ENCODE measurements around the gene KCNK10.

Gene KCNK10

DNA sequence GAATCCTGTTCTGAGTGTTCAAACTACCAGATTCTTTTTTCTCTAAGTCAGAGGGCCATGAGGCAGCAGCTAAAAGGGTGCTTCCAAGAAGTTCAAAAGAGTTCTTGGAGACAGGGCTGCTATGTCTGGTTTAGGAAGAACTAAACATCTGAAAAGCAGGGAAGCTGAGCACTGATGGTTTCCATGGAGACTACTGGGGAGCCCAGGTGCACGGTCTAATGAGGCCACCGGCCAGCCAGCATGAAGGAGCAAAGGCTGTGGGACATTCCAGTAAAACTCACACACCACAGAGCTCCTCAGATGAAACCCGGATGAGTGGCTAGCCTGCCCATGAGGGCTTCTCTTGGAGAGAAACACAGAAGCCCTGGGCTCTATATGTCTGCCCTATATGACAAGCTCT, 97.3 kb downstream of the KCNK10 start:
- TF ChIP-seq, protein P1, sequence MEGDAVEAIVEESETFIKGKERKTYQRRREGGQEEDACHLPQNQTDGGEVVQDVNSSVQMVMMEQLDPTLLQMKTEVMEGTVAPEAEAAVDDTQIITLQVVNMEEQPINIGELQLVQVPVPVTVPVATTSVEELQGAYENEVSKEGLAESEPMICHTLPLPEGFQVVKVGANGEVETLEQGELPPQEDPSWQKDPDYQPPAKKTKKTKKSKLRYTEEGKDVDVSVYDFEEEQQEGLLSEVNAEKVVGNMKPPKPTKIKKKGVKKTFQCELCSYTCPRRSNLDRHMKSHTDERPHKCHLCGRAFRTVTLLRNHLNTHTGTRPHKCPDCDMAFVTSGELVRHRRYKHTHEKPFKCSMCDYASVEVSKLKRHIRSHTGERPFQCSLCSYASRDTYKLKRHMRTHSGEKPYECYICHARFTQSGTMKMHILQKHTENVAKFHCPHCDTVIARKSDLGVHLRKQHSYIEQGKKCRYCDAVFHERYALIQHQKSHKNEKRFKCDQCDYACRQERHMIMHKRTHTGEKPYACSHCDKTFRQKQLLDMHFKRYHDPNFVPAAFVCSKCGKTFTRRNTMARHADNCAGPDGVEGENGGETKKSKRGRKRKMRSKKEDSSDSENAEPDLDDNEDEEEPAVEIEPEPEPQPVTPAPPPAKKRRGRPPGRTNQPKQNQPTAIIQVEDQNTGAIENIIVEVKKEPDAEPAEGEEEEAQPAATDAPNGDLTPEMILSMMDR (IDR thresholded peaks at IDR 0.05; ENCODE audit: insufficient read depth, low read length, missing control alignments), result no peak
- ChIA-PET CTCF (no interaction called here), POLR2A (no interaction called here)
- DNase-seq (ENCODE audit: low read depth, low spot score), result no peak
- H3K4me3 ChIP-seq (ENCODE audit: low read depth, low read length), result no peak overlapping the region

DNA sequence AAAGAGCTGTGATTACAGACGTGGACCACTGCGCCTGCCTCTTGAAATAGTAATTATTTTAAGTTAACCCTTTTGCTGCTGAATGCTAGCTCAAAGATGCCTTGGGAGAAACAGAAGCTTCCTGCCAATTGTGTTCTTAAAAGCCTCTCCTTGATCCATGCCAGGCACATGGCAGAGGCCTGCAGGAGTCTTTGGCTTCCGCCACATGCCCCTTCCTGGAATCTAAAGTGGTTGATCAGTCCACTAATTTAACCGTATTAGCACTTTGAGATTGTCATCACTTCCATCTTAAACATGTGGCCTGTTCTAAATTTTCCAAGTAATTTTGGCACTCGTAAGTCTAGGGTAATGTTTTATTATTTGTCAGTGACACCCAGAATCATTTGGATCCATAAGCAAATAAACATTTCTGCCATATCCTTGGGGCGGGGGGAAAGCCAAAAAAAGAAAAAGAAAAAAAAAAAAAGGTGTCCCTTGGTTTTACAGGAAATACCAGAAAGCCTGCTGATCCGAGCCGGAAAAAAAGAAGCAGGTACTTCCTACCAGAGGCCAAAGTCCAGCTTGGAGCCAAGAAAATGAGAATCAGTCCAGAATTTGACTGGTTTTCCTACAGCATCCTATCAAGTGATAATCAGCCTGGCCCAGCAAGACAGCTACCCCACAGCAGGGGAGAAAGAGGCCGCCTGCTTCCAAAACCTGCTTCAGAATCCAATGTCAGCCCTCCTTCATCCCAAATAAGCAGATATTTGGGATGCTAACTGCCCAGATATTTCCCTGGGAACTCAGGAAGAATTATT, 104.8 kb downstream of the KCNK10 start:
- TF ChIP-seq, protein P1 (IDR thresholded peaks at IDR 0.05; ENCODE audit: insufficient read depth, low read length, missing control alignments), result no peak
- CTCF ChIA-PET, result no interaction called here
- no peak overlapping the region for H3K4me3 ChIP-seq (ENCODE audit: low read depth, low read length)
- no peak for DNase-seq (ENCODE audit: low read depth, low spot score)
- POLR2A ChIA-PET, result no interaction called here

DNA sequence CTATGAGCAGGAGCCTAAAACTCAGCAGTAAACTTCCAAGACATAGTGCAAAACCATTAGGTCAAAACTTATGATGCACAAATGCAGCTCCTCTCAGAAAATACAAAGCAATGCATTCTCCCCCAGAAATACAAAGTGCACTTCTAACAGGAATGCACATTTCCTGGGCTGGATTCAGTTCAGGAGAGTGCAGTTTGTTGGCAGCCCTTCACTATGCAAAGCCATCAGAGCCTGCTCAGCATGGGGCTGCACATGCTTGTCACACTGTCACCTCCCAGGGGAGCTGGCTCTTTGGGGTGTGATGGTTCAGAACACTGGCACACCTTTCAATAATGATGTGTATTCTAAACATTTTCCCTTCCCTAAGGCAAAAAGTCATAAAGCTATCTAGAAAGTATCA, 110.4 kb downstream of the KCNK10 start:
- TF ChIP-seq, protein P1 (IDR thresholded peaks at IDR 0.05; ENCODE audit: insufficient read depth, low read length, missing control alignments), result no peak

DNA sequence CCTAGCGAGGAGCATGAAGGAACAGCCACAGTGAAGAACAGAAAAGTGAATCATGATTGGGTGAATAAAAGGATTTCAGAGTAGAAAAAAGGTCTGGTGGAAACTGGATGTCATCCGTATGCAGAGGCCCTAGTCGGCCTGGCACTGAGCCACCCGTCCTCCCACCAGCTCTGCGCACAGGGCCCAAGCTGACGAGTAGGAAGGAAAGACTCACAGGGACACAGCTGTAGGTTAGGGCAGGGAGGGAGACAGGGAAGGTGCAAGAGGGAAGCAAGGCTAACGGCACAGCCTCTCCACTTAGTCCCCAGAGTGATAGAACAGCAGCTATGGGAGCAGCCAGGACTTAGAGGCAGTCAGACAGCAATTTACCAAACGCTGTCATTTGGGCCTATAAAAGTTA, 112.6 kb downstream of the KCNK10 start:
- ChIA-PET CTCF (no interaction called here), POLR2A (no interaction called here)
- TF ChIP-seq, protein P1 (IDR thresholded peaks at IDR 0.05; ENCODE audit: insufficient read depth, low read length, missing control alignments), result no peak
- DNase-seq (ENCODE audit: low read depth, low spot score), result no peak
- H3K4me3 ChIP-seq (ENCODE audit: low read depth, low read length), result no peak overlapping the region

More for the DNA sequence above, 110.4 kb downstream of the KCNK10 start:
- no peak for DNase-seq (ENCODE audit: low read depth, low spot score)
- ChIA-PET POLR2A (no interaction called here), CTCF (no interaction called here)
- no peak overlapping the region for H3K4me3 ChIP-seq (ENCODE audit: low read depth, low read length)

DNA sequence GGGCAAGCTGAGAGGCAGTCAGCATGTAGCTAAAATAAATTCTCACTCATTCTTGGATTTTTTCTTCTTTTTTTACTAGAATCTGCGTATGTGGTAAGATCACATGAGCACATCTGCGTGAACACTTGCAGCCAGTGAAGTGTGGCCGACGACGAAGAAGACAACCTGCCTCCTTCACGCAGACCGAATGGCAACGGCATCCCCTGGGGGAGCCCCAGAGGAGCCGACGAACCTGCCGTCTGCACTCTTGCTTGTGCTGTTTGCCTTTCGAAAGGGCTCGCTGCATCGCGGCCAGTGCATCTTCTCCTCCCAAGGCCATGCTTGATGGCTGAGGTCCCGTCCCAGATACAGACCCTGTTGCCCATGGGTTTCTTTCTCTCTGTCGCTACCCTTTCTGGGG, 113.8 kb downstream of the KCNK10 start:
- ChIA-PET CTCF (no interaction called here), POLR2A (no interaction called here)
- TF ChIP-seq, protein P1 (IDR thresholded peaks at IDR 0.05; ENCODE audit: insufficient read depth, low read length, missing control alignments), result no peak
- no peak overlapping the region for H3K4me3 ChIP-seq (ENCODE audit: low read depth, low read length)
- no peak for DNase-seq (ENCODE audit: low read depth, low spot score)

DNA sequence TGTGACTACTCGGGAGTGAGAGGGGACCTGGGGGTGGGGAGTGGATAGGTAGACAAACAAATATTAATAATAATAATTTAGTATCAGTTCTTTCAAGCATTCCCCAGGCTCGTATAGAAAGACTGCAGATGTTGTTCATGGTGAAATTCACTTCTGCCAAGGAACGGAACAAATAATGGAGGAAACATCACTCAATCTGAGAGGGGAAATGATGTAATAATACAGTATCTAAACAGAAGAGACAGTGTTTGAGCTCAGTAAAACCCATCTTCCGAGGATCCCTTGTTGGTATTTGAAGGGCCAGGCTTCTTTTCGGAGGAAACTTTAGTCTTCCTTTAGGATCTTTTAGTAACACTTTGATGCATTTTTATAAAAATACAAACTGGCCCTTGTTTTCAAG, 114.2 kb downstream of the KCNK10 start:
- TF ChIP-seq, protein P1 (IDR thresholded peaks at IDR 0.05; ENCODE audit: insufficient read depth, low read length, missing control alignments), result no peak
- ChIA-PET CTCF (no interaction called here), POLR2A (no interaction called here)
- H3K4me3 ChIP-seq (ENCODE audit: low read depth, low read length), result no peak overlapping the region
- DNase-seq (ENCODE audit: low read depth, low spot score), result no peak
